Transverse colon (tissue), 4 donors: ENCODE data around the gene MSANTD3. TPM values are rescaled to one million over a fixed set of nuclear protein-coding genes. Genes with fewer than 3 reads are reported as not detected.
"Not testable (repeated sequence)": the region's sequence is repeated elsewhere in the genome, so short reads cannot be mapped to it uniquely, and the experiment has no call there.

Experiments
- DNase-seq: peaks from one replicate; pipeline ENCODE4 v3.0.0-alpha.2; 2019
- H3K27ac ChIP-seq, 4 donors: fragments of 200-600 bp; sonication (generic); 2 replicates each; pipeline ENCODE4 v1.5.1; 2016 to 2018; ENCODE audit warnings: inconsistent platforms in 4 of 4
- H3K27me3 ChIP-seq: fragments of 200-600 bp; sonication (generic); 2 replicates; pipeline ENCODE4 v1.5.1; 2017; ENCODE audit warnings: inconsistent platforms
- H3K36me3 ChIP-seq, 4 donors: fragments of 200-600 bp; sonication (generic); 2 replicates each; pipeline ENCODE4 v1.5.1; 2017 to 2019; ENCODE audit warnings: inconsistent platforms in 4 of 4
- H3K4me1 ChIP-seq, 4 donors: fragments of 200-600 bp; sonication (generic); 2 replicates each; pipeline ENCODE4 v1.5.1; 2017 to 2020; ENCODE audit warnings: inconsistent platforms in 4 of 4
- H3K4me3 ChIP-seq, 4 donors: fragments of 200-600 bp; sonication (generic); 1 replicate in 1 of 4; 2 replicates in 3 of 4; pipeline versions ENCODE4 v1.5.1 to v1.6.1; 2017 to 2019; ENCODE audit warnings: inconsistent platforms in 4 of 4
- H3K9me3 ChIP-seq, 2 donors: fragments of 200-600 bp; sonication (generic); 2 replicates each; pipeline ENCODE4 v1.5.1; 2017 to 2019; ENCODE audit warnings: inconsistent platforms in 2 of 2
- EP300 ChIP-seq: sonication (generic); formaldehyde crosslinking; IDR thresholded peaks from one replicate; pipeline ENCODE4 v1.6.1; 2017; ENCODE audit warnings: antibody characterized with exemption, low read depth
- POLR2A ChIP-seq: fragments of 450-650 bp; IDR thresholded peaks from one replicate; pipeline ENCODE4 v1.6.1; 2016; ENCODE audit warnings: antibody characterized with exemption, mild to moderate bottlenecking, moderate library complexity
- POLR2AphosphoS5 ChIP-seq, 3 donors: sonication (generic); formaldehyde crosslinking; IDR thresholded peaks; one replicate each; pipeline ENCODE4 v1.6.1; 2016; ENCODE audit warnings: antibody characterized with exemption in 3 of 3
- WGBS, 2 donors: methylation state at CpG; one replicate each; pipeline ENCODE4 v1.1.5; 2018; ENCODE audit warnings: low coverage in 1 of 2; 5-methylcytosine and 5-hydroxymethylcytosine counted together
- in situ Hi-C, 4 donors: fragments of 200-750 bp; cut with MboI; loops; one replicate each; pipeline versions ENCODE4 v1.15.0 to v1.15.1; 2017; ENCODE audit warnings: low sequenced_read_pairs in 3 of 4, low pct_ligation_motif_present in 1 of 4, low pct_unique_long_range_greater_than_20kb in 1 of 4
- intact Hi-C: fragments of 100-400 bp; cut with DNase I; formaldehyde crosslinking; loops from one replicate; pipeline ENCODE4 v1.15.1; 2023; ENCODE audit warnings: low total_unique reads
- total RNA-seq, 4 donors: library from RNA; depleted of rRNA; stranded (reverse); fragments of >200 nt; gene quantifications; one replicate each; pipeline ENCODE4 v1.1.0, GENCODE V29; 2016
- TF ChIP-seq, protein P1 (sequence below), 5 experiments: fragments of 200-600 bp in 3 of 5; fragments of 450-650 bp in 2 of 5; sonication (generic) in 3 of 5; IDR thresholded peaks; 1 replicate in 2 of 5; 2 replicates in 3 of 5; pipeline ENCODE4 v1.5.1; 2016 to 2017; ENCODE audit warnings: antibody characterized with exemption in 5 of 5, inconsistent platforms in 3 of 5, mild to moderate bottlenecking in 2 of 5, moderate library complexity in 1 of 5

Gene MSANTD3
- total RNA-seq, 4 donors from 2014 or later = 7.1 to 26.3 (median 10.5) TPM

DNA sequence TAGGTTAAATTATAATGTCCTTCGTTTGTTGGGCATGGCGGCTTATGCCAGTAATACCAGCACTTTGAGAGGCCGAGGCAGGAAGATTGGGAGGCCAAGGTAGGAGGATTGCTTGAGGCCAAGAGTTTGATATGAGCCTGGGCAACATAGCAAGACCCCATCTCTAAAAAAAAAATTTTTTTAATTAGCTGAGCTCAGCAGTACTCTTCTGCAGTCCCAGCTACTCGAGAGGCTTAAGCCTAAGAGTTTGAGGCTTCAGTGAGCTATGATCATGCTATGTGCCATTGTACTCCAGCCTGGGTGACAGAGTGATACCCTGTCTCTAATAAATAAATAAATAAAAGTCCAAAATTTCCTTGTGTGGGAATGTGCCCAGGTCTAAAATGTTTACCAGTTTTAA lies 9.1 kb upstream of the MSANTD3 start:
- no peak overlapping the region for H3K4me3 ChIP-seq
- no peak for TF ChIP-seq POLR2AphosphoS5 (IDR thresholded peaks at IDR 0.05)
- TF ChIP-seq EP300 = no peak
- TF ChIP-seq, protein P1, sequence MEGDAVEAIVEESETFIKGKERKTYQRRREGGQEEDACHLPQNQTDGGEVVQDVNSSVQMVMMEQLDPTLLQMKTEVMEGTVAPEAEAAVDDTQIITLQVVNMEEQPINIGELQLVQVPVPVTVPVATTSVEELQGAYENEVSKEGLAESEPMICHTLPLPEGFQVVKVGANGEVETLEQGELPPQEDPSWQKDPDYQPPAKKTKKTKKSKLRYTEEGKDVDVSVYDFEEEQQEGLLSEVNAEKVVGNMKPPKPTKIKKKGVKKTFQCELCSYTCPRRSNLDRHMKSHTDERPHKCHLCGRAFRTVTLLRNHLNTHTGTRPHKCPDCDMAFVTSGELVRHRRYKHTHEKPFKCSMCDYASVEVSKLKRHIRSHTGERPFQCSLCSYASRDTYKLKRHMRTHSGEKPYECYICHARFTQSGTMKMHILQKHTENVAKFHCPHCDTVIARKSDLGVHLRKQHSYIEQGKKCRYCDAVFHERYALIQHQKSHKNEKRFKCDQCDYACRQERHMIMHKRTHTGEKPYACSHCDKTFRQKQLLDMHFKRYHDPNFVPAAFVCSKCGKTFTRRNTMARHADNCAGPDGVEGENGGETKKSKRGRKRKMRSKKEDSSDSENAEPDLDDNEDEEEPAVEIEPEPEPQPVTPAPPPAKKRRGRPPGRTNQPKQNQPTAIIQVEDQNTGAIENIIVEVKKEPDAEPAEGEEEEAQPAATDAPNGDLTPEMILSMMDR (IDR thresholded peaks at IDR 0.05) = no peak
- no peak for TF ChIP-seq POLR2A
- intact Hi-C loops = no loop called here

GRCh38 chr9:100419166-100419565 lies 7.8 kb upstream of the MSANTD3 start:
- no peak overlapping the region for H3K4me3 ChIP-seq
- H3K9me3 ChIP-seq = no peaks in the 10 kb centered on the region
- H3K4me1 ChIP-seq = no peaks in the 10 kb centered on the region
- TF ChIP-seq, protein P1 (IDR thresholded peaks at IDR 0.05) = no peak
- TF ChIP-seq EP300 (no peak), POLR2A (no peak), POLR2AphosphoS5 (IDR thresholded peaks at IDR 0.05) (no peak)
- peaks cover 29% of the 10 kb centered on the region for H3K27me3 ChIP-seq
- no peaks in the 10 kb centered on the region for H3K36me3 ChIP-seq
- DNase-seq = no peak
- H3K27ac ChIP-seq = no peak overlapping the region
- in situ Hi-C loops = loop anchor here in 1 of 4 donors (10.0 kb wide), 1 partner anchor 64 kb away; the partner anchor contains the start of gene TEX10
- 40 to 64% methylated on average over 1 to 3 of the region's 3 CpGs for WGBS, 2 donors
- intact Hi-C loops = no loop called here

More for the DNA sequence above, 9.1 kb upstream of the MSANTD3 start:
- no peak for DNase-seq
- no peaks in the 10 kb centered on the region for H3K9me3 ChIP-seq
- in situ Hi-C loops = loop anchor here in 1 of 4 donors (10.0 kb wide), 1 partner anchor 63 kb away; the partner anchor contains the start of gene TEX10
- H3K36me3 ChIP-seq = no peaks in the 10 kb centered on the region
- WGBS, 2 donors = 80 to 83% methylated on average over 2 to 4 of the region's 4 CpGs
- no peaks in the 10 kb centered on the region for H3K4me1 ChIP-seq
- H3K27ac ChIP-seq = no peak overlapping the region
- H3K27me3 ChIP-seq = peaks cover 29% of the 10 kb centered on the region

DNA sequence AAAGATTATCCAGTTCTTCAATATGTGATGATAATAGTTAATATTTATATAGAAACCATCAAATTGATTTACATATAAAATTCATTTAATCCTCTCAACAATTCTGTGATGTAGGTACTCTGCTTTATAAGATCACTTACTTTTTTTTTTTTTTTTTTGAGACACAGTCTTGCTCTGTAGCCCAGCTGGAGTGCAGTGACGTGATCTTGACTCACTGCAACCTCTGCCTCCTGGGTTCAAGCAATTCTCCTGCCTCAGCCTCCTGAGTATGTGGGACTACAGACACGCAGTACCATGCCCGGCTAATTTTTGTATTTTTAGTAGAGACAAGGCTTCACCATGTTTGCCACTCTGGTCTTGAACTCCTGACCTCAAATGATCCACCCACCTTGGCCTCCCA lies 5.8 kb upstream of the MSANTD3 start:
- in situ Hi-C loops, H3K4me3 ChIP-seq, H3K36me3 ChIP-seq, intact Hi-C loops, H3K4me1 ChIP-seq, H3K27ac ChIP-seq, H3K9me3 ChIP-seq, DNase-seq: not testable (repeated sequence)
- peaks cover 29% of the 10 kb centered on the region for H3K27me3 ChIP-seq
- WGBS, 2 donors = 86 to 89% methylated on average over 3 of the region's 3 CpGs

GRCh38 chr9:100425758-100426157 lies 1.2 kb upstream of the MSANTD3 start:
- no peak for DNase-seq
- H3K4me3 ChIP-seq = no peak overlapping the region
- H3K4me1 ChIP-seq = peaks cover 4 to 26% (median 20%) of the 10 kb centered on the region in 4 donors
- no peaks in the 10 kb centered on the region for H3K27me3 ChIP-seq
- no peaks in the 10 kb centered on the region for H3K36me3 ChIP-seq
- in situ Hi-C loops (no loop called here), intact Hi-C loops (no loop called here)
- TF ChIP-seq EP300 (no peak), POLR2AphosphoS5 (IDR thresholded peaks at IDR 0.05) (peak in 1 of 3 donors; percentile 31), POLR2A (no peak)
- TF ChIP-seq, protein P1 (IDR thresholded peaks at IDR 0.05) = no peak
- no peaks in the 10 kb centered on the region for H3K9me3 ChIP-seq
- H3K27ac ChIP-seq = peak overlapping the region; percentile 82 to 91 (median 89)
- WGBS, 2 donors = 0 to 43% methylated on average over 1 of the region's 1 CpG

DNA sequence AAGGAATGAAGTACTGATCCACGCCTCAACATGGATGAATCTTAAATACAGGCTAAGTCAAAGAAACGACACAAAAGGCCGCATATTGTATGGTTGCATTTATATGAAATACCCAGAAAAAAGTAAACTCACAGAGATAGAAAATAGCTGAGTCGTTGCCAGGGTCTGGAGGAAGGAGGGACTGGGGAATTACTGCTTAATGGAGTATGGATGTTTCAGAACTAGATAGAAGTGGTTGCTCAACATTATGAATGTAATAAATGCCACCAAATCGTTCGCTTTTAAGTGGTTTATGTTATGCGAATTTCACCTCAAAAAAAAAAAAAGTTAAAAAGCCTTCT lies 784 bp upstream of the MSANTD3 start:
- in situ Hi-C loops = no loop called here
- no peak for DNase-seq
- Histone ChIP-seq H3K36me3 (no peaks in the 10 kb centered on the region), H3K4me3 (peak overlapping the region in 3 of 4 donors; percentile 55 to 70 (median 63)), H3K4me1 (peaks cover 4 to 26% (median 20%) of the 10 kb centered on the region in 4 donors), H3K27ac (peak overlapping the region; percentile 82 to 91 (median 89)), H3K27me3 (no peaks in the 10 kb centered on the region), H3K9me3 (no peaks in the 10 kb centered on the region)
- intact Hi-C loops = no loop called here
- 22 to 31% methylated on average over 7 of the region's 7 CpGs for WGBS, 2 donors
- no peak for TF ChIP-seq POLR2AphosphoS5 (IDR thresholded peaks at IDR 0.05)
